IPS-18c (cell line): Measurements from ENCODE around the gene MAMLD1.

Source experiments
- H3K4me3 ChIP-seq: 2 replicates; pipeline ENCODE4 v1.7.0; 2013; ENCODE audit warnings: low read depth, mild to moderate bottlenecking, low read length, moderate library complexity; ENCODE audit not compliant: insufficient read depth
- H3K9me3 ChIP-seq: one replicate; pipeline ENCODE4 v1.6.1; 2013; ENCODE audit warnings: mild to moderate bottlenecking, low read length, moderate library complexity; ENCODE audit not compliant: control insufficient read depth, insufficient read depth

MAMLD1 gene

DNA sequence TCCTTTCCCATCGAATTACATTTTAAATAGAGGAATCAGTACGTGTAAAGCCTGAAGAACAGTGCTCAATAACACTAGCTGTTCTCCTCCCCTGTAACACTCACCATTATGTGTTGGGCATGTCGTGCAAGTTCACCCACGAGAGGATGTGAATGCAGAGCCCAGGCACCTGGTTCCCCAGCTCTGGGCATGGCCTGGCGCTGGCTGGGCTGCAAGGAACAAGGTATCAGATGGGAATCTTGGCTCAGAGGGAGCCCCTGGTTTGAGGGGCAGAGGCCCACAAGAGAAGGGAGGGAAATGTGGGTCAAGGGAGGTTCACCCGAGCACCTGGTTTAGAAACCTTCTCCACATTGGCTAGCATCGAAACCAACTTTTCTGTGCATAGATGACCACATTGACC is 163.6 kb downstream of the MAMLD1 start:
- Histone ChIP-seq H3K4me3 (no peak overlapping the region), H3K9me3 (peaks cover 5% of the 10 kb centered on the region)

DNA sequence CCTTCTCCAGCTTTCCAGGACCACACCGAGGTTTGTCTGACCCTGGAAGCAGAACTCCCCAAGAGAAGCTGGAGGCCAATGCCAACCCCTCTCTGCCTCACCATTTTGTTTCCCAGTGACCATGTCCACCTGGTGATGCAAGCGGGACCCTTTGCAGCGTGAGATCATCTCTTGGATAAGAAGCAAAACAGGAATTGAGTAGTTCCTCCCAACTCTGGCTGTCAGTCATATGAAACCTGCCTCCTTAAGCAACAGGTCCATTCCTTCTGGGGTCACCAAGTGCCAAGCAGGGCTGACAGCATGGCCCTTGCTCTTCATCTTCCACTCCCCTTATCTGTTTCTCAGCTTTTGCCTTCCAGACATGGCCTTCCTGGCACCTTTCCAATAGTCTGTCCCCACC is 164.0 kb downstream of the MAMLD1 start:
- Histone ChIP-seq H3K4me3 (no peak overlapping the region), H3K9me3 (peaks cover 5% of the 10 kb centered on the region)

DNA sequence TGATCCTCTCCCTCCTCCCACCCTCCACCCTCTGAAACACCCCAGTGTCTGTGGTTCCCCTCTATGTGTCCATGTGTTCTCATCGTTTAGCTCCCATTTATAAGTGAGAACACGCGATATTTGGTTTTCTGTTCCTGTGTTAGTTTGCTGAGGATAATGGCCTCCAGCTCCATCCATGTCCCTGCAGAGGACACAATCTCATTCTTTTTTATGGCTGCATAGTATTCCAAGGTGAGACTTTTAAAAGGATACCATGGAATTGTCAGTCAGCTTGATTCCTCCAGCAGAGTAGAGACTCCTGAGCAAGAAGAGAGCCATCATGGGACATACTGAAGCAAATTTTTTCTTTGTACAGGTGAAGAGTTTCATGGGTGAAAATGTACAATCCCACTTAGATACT is 166.5 kb downstream of the MAMLD1 start:
- no peak overlapping the region for H3K4me3 ChIP-seq
- H3K9me3 ChIP-seq, result peaks cover 4% of the 10 kb centered on the region

DNA sequence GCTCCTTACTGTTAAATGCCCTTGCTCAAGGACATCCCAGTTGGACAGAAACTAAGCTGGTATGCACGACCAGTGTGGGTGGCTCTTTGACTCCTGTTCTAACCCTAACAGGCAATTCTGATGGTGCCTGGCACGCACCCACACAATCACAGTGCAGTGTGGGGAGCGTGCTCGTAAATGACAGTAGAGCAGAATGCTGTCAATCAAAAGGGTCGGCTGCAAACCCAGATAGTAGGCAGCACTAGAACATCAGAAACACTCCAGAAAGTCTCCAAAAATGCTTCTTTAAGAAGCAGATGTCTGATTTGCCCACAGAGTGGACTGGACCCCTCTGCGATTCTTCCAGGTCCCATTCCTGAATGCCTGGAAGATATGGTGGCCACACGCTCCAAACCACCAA is 167.7 kb downstream of the MAMLD1 start:
- peaks cover 2% of the 10 kb centered on the region for H3K9me3 ChIP-seq
- no peak overlapping the region for H3K4me3 ChIP-seq

DNA sequence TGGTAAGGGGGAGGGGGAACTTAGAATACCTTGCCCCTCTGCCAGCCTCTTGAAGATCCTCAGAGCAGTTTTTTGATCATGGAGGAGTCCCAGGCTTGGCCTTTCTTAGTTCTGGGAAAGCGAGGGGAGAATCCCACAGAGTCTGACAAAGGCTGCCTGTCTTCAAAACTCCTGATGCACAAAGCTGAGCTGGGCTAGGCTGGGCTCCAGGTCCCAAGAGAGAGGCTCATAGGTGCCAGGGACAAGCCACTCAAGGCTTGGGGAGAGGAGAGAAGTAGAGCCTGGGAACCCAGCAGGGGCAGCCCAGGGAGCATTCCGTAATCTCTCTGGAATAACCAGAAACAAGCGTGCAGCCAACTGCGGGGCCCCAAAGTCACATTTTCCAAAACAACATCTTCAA is 168.3 kb downstream of the MAMLD1 start:
- H3K4me3 ChIP-seq, result no peak overlapping the region
- H3K9me3 ChIP-seq, result peaks cover 3% of the 10 kb centered on the region

DNA sequence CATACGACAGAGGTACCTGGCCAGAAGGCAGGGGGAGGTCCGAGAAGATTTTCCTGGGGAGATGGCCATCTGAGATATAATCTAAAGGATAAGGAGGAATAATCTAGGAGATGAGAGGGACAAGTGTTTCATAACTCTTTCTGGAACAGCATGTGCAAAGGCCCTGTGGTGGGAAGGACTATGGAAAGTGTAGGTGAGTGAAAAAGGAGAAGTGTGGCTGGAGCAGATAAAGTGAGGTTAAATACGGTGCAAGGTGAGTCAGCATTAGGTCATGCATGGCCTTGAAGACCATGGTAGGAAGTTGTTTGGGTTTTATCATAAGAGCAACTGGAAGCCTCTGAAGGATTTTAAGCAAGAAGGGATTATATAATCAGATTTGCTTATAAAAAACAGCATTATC is 170.7 kb downstream of the MAMLD1 start:
- Histone ChIP-seq H3K9me3 (peaks cover 6% of the 10 kb centered on the region), H3K4me3 (no peak overlapping the region)

DNA sequence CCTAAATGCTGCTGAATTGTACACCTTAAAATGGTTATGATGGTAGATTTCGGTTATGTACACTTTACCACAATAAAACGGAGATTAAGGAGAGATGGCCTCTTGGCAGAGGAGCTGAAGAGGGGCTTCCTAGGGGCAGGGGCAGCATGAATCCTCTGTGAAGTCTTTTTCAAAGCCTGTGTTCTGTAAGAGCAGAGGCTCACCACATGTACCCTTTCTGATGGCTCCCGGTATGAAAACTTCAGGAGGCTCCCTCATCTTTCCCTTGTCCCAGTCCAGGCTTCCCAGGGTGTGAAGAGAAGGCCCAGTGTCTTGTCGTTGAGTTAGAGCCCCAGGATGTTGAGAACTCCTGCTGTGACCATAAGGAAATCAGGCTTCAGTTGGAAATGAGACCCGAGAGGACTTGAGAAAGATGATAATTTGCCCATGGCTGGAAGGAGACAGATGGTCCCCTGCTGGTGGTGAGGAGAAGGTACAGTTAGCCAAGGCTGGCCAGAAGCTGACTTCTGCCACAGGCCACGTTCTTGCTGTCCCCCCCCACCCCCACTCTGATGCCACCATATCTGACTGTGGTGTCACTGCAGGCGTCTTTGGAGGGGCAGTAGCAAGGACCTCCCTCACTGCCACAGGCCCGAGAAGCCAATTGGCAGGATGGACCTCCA is 173.5 kb downstream of the MAMLD1 start:
- peaks cover 8% of the 10 kb centered on the region for H3K9me3 ChIP-seq
- H3K4me3 ChIP-seq, result no peak overlapping the region

DNA sequence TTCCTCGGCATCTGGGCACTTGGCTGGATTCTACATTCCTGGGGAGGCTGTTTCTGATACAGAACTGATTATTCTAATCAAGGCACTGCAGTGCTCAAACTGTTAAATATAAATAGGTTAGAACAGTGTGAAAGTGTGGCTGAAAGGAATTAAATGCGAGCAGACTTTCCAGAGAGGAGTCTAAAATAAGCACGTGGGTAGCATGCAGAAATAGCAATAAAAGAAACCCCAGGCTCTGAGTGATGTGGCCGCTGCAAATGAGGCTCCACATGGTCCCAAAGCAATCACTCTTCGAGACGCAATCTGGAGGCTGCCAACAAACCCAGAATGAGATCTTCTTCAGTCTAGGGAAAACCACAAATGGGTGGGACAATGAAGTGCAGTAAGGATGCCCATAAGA is 174.7 kb downstream of the MAMLD1 start:
- H3K4me3 ChIP-seq, result no peak overlapping the region
- peaks cover 6% of the 10 kb centered on the region for H3K9me3 ChIP-seq

DNA sequence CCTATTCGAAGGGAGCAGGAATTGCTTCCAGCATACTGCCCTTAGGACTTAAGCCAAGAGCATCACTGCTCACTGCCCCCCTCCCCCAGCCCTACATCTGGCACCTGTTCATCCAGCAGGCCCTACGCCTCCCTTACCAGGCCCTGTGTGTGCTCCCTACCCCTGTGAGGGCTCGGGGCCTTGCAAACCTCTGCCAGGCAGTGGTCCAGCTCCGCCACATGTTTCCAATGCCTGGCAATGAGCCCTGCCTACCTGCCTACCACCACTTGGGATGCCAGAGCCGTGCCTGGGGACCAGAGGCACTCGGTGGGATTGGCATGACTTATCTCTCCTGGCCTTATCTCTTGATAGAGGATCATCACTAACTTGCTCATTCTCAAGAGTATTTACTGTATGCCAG is 177.8 kb downstream of the MAMLD1 start:
- Histone ChIP-seq H3K4me3 (no peak overlapping the region), H3K9me3 (peaks cover 12% of the 10 kb centered on the region)

DNA sequence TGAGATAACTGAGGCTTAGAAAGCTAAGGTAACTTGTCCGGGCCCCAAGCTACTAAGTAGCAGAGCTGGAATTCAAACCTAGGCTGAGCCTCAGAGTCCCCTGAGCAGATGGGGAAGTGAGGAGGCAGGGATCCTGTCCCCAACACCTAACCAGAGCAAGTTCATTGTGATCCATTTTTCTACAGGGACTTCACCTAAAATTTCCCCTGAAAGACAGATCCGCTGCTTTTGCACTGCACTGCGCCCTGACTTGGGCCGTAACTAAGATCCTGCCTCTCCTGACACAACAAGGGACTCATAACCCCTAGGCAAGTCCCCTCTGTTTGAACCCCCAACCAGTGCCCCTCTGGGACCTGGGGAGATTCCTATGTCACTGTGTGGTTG is 179.7 kb downstream of the MAMLD1 start:
- Histone ChIP-seq H3K4me3 (no peak overlapping the region), H3K9me3 (peaks cover 8% of the 10 kb centered on the region)

DNA sequence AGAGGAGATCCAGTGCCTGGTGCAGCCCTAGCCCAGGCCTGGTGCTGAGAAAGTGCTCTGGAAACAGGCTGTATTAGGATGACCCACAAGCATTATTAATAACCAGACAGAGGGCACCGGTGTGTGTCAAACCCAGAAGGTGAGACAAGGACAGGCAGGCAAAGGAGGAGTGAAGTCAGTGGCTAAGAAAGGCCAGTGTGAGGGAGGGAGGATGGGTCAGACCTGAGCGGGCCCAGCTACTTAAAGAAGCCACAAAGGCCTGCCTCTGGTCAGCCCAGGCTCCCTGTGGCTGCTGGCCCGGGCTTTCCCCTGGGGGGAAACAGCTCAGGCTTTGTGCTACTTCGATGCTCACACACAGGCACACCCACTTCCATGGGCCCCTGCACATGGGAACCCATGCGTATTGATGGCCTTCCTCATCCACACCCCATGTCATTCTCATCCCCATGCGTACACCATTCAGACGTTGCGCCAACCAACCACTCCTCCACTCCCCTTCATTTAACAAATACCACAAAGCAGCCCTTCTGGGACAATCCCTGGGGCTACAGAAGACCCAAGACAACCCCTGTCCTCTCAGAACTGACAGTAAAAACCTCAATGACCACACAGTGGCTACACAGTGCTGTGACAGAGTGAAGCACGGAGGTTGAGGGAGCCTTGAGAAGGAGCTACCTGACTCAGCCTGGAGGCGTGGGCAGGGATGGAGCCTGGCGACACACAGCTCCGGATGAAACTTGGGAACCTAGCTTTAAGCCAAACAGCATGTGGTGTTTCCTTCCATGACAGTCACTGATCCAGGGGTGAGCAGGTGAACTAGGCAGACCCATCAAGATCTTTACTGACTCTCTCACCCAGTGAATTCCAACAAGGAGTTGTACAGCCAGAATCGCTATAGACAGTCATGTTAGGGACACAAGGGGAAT is 180.4 kb downstream of the MAMLD1 start:
- Histone ChIP-seq H3K4me3 (no peak overlapping the region; the same call in 1 of the 2 replicates), H3K9me3 (peaks cover 11% of the 10 kb centered on the region)

DNA sequence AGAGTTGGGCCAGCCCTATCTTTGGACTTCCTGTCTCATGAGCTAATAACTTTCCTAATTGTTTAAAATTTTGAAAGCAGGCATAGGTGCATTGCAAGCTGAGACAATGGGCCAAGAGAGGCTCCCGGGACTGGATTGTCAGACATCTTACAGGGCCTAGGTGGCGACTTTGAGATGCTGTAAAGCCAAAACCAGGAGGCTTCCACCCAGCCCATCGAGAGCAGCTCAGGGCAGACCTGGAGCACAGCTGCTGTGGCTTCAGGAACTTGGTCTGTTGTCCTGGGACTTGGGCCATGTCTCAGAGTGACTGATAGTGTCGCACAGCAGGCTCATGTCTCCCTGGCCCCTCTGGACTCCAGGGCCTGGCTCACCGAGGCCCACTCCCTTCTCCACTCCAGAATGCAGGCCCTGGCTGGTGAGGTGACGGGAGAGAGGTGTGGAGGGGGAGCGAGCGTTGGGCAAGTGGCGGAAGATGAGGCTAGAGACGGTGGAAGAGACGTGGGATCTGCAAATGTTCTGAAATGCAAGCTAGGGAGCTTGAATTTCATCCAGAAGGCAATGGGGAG is 181.2 kb downstream of the MAMLD1 start:
- H3K4me3 ChIP-seq, result no peak overlapping the region; the same call in 1 of the 2 replicates
- peaks cover 10% of the 10 kb centered on the region for H3K9me3 ChIP-seq

DNA sequence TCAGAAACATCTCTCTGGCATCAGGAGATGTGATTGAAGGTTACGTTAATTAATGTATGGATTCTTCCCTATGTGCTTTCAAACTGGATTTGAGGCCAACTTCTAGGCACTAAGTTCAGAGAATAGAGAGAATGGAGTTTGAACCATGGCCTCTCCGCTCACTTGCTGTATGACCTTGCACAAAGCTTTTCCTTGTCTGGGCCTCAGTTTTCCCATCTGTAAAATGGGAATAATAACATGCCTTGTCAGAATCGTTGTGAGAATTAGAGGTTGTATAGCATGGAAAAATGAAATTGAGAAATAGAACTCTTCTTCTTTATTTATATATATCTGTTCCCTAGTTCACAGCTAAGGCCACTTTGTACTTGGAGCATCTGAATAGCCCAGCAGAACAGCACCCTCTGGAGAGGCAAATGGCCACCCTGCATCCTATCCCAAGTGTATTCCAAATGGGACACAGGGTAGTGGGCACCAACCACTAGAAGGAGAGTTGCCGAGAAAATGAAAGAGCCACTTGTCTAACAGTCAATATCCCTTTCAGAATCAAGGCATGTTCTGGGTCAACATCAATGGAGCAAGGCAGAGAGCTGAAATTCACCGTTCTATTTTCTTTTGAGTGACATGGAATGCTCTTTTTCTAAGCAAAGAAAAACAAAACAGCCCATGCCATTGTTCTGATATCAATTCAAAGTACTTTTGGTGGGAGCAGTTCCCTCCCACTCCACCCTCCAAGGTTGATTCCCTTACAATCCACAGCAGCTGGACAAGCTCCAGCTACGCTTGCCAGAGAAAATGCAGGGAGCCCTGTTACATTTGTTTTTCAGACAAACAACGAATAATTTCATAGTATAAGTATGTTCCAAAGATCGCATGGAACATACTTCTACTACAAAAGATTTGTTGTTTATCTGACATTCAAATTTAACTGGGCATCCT is 182.0 kb downstream of the MAMLD1 start:
- H3K4me3 ChIP-seq, result no peak overlapping the region
- H3K9me3 ChIP-seq, result peaks cover 11% of the 10 kb centered on the region

DNA sequence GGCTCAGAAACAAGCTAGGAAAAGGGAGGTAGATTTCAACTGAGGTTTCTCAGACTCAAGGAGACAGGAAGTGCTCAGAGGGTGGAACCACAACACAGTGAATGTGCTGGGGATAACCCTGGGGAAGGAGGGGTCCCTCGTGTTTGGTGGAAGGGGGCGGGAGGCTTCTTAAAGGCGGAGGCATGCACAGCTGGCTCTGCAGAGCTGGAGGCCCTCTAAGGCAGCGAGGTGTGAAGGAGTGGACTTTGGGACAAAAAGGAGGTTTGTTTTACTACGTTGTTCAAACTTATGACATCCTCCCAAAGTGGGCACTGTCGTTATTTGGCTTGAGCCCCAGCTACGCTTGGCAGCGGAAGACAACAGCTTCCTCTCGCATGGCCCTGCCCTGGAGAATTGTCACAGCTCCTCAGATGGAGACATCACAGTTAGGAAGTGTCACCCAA is 183.6 kb downstream of the MAMLD1 start:
- no peak overlapping the region for H3K4me3 ChIP-seq
- H3K9me3 ChIP-seq, result peaks cover 13% of the 10 kb centered on the region

DNA sequence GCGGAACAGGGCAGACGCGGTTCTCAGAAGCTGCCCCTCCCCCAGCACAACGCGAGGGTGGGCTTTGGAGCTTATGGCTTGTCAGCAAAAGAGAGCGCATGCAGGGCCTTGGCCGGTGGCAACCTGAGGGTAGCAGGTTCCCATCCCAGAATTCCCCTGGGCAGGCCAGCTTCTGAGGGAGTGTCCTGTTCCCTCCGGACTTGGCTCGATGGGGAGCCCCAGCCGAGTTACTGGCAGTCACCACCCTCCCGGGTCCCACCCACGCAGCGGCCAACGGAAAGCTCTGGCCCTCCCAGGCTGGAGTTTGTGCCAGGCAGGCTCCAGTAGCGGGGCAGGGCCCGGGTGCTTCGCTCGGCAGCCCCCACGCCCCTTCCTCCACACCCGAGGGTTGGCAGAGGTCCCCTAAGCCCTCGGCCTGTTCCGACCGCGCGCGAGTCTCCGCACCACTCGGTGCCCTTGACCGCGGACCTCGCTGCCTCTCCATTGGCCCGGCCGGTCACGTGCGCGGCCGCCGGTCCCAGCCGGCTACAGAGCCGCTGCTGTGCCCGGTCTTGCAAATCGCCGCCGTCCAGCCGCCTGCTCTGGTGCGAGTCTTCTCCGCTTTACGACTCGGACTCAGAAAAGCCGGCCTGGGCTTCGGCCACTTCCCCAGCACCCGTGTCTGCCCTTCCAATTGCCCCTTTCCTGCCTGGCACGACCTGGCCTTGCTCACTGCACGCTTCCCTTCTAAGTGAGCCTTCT is 184.4 kb downstream of the MAMLD1 start:
- H3K4me3 ChIP-seq, result peak overlapping the region; percentile 40
- peaks cover 13% of the 10 kb centered on the region for H3K9me3 ChIP-seq

DNA sequence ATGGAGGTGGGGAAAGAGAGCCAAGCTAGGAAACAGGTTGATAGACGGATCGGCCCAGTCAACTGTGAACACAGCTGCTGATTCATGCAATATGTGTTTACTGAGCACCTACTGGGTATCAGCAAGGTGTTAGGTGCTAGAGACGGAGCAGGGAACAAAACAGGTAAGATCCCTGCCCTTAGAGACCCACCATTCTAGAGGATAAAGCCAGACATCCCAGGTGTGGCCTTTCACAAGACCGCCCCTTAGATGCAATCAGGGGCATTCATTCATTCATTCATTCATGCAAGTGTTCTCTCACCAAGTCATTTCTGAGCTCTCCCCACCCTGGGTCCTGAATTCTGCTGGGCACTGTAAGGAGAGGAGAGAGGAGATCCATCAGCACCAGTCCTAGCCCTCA is 185.1 kb downstream of the MAMLD1 start:
- Histone ChIP-seq H3K4me3 (no peak overlapping the region), H3K9me3 (peaks cover 13% of the 10 kb centered on the region)
